GM21367 (cell line): ENCODE measurements around the gene OR5AU1.

Experiments used
- ATAC-seq: cut with Tn5 transposase; IDR thresholded peaks from one replicate; pipeline ENCODE4 v1.9.1; 2021; ENCODE audit not compliant: unreplicated experiment

OR5AU1 gene

GRCh38 chr14:21155963-21156362 lies at the start of gene OR5AU1:
OR5AU1 (minus strand) TSS chr14:21156063; CDS start chr14:21155872, 191 bp downstream.
- ATAC-seq: no peak

GRCh38 chr14:21205026-21205677 lies 49.3 kb upstream of the OR5AU1 start:
- ATAC-seq: no peak

- ATAC-seq: no peak
These were observed 48.5 kb upstream of the OR5AU1 start for GRCh38 chr14:21204167-21205025.

- no peak for ATAC-seq
These were observed 47.8 kb upstream of the OR5AU1 start for GRCh38 chr14:21203470-21204166.

GRCh38 chr14:21202463-21203358 lies 46.8 kb upstream of the OR5AU1 start:
- ATAC-seq: no peak

- ATAC-seq: no peak
These were observed 46.0 kb upstream of the OR5AU1 start for GRCh38 chr14:21201732-21202462.

- ATAC-seq: no peak
These were observed 45.0 kb upstream of the OR5AU1 start for GRCh38 chr14:21200752-21201461.

GRCh38 chr14:21199611-21200560 lies 44.0 kb upstream of the OR5AU1 start:
- no peak for ATAC-seq

- no peak for ATAC-seq
These were observed 41.7 kb upstream of the OR5AU1 start for GRCh38 chr14:21197418-21198205.

- no peak for ATAC-seq
These were observed 38.7 kb upstream of the OR5AU1 start for GRCh38 chr14:21194597-21194996.

GRCh38 chr14:21192875-21193535 lies 37.1 kb upstream of the OR5AU1 start:
- no peak for ATAC-seq

- ATAC-seq: no peak
These were observed 36.6 kb upstream of the OR5AU1 start for GRCh38 chr14:21192447-21192822.

GRCh38 chr14:21191809-21192446 lies 36.1 kb upstream of the OR5AU1 start:
- peak; percentile 96 for ATAC-seq

GRCh38 chr14:21191261-21191808 lies 35.5 kb upstream of the OR5AU1 start:
- no peak for ATAC-seq

GRCh38 chr14:21185491-21185890 lies 29.6 kb upstream of the OR5AU1 start:
- ATAC-seq: no peak

- ATAC-seq: no peak
These were observed 28.4 kb upstream of the OR5AU1 start for GRCh38 chr14:21184254-21184653.
